Large intestine (tissue), 3 donors: Measurements from ENCODE around the gene SH3RF2. TPM values are rescaled to one million over a fixed set of nuclear protein-coding genes. Genes with fewer than 3 reads are reported as not detected.

ENCODE experiments used
- DNase-seq, 2 donors: peaks; one replicate each; pipeline versions ENCODE4 v3.0.0 to v3.0.0-alpha.2; 2013
- H3K27ac ChIP-seq: one replicate; pipeline ENCODE4 v1.5.1; 2013; ENCODE audit warnings: low read length
- H3K27me3 ChIP-seq: 2 replicates; pipeline ENCODE4 v1.6.1; 2013; ENCODE audit warnings: low read length; ENCODE audit not compliant: control insufficient read depth, insufficient read depth
- H3K36me3 ChIP-seq: 2 replicates; pipeline ENCODE4 v1.6.1; 2013; ENCODE audit warnings: low read length; ENCODE audit not compliant: control insufficient read depth, insufficient read depth
- H3K4me1 ChIP-seq: one replicate; pipeline ENCODE4 v1.6.1; 2013; ENCODE audit warnings: low read length; ENCODE audit not compliant: control insufficient read depth, insufficient read depth
- H3K4me3 ChIP-seq: one replicate; pipeline ENCODE4 v1.5.1; 2013; ENCODE audit warnings: low read length
- H3K9me3 ChIP-seq: one replicate; pipeline ENCODE4 v1.6.1; 2013; ENCODE audit warnings: mild to moderate bottlenecking, low read depth, low read length, moderate library complexity; ENCODE audit not compliant: control insufficient read depth
- WGBS: methylation state at CpG from one replicate; pipeline ENCODE4 v1.1.5; 2013; ENCODE audit warnings: low lambda C conversion rate; ENCODE audit not compliant: insufficient coverage; 5-methylcytosine and 5-hydroxymethylcytosine counted together
- polyA plus RNA-seq: library from polyadenylated mRNA; unstranded; fragments of 120-200 nt; gene quantifications from one replicate; pipeline ENCODE4 v1.2.1, GENCODE V29; 2013

The SH3RF2 gene
- polyA plus RNA-seq, 1 donor: 31.9 TPM

DNA sequence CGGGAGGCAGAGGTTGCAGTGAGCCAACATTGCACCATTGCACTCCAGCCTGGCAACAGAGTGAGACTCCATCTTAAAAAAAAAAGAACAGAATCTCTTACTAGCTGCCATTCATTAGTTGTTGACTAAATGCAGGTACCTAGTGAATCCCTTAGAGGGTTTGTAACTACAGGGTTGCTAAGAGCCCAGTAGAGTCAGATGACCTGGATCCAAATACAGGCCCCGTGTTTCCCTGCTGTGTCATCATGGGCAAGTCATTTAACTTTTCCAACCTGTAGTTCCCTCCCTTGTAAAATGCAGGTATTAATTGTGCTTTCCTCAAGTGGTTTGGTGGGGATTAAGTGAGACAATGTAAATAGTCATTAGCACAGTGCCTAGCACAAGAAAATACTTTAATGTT, 136.2 kb downstream of the SH3RF2 start:
- H3K4me3 ChIP-seq: no peak overlapping the region
- H3K27me3 ChIP-seq: no peaks in the 10 kb centered on the region
- no peak for DNase-seq
- H3K4me1 ChIP-seq: no peaks in the 10 kb centered on the region
- H3K36me3 ChIP-seq: peaks cover 3% of the 10 kb centered on the region
- no CpG with 5 or more reads among the region's 2 CpGs for WGBS
- H3K9me3 ChIP-seq: no peaks in the 10 kb centered on the region
- no peak overlapping the region for H3K27ac ChIP-seq

DNA sequence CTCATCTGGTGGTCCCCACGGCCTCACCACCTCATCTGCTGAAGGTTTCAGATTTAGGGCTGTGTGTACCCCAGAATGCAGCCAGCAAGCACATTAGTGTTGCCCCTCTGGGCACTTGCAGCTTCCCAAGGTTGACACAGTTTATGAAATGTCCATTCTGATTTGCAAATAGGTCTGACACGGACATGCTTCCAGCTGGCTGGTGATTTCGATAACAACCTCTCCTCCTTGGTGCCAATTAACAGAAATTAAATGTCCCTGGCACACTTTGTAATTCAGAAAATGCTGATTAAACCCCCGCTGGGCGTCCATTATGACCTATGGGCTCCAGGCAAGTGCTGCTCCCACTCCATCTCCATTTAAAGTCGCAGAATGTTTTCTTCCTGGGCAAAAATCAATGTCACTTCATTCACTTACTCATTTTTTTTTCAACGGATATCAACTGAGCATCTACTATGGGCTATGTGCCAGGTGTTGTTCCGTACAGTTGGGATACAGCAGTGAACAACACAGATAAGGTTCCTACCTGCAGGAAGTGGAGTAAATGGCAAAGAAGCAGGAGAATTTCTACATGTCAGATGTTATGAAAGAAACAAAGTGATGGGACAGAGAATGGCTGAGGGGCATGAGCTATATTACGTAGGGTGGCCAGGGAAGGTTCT, 137.0 kb downstream of the SH3RF2 start:
- Histone ChIP-seq H3K36me3 (no peaks in the 10 kb centered on the region), H3K4me1 (no peaks in the 10 kb centered on the region), H3K27me3 (no peaks in the 10 kb centered on the region), H3K27ac (no peak overlapping the region), H3K9me3 (no peaks in the 10 kb centered on the region), H3K4me3 (no peak overlapping the region)
- no peak for DNase-seq
- WGBS: 82% methylated on average over 5 of the region's 9 CpGs

DNA sequence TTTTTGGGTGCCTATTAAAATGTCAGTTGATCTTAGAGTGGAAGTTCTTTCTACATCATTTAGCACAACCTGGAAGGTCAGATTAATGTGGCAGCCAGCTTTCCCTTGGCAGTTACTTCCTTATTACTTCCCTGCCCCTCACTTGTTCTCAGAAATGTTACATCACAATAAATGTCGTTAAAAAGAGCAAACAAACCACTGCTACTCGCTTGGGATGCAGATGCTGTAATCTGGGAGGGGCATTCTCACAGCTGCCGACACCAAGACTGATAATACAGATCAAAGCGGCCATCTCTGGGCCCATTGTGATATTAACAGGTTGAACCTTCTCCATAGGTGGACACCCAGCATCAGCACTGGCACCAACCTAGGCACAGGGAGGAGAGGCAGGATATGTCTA, 139.7 kb downstream of the SH3RF2 start:
- Histone ChIP-seq H3K9me3 (no peaks in the 10 kb centered on the region), H3K36me3 (peaks cover 7% of the 10 kb centered on the region), H3K4me1 (no peaks in the 10 kb centered on the region), H3K27ac (no peak overlapping the region), H3K4me3 (no peak overlapping the region), H3K27me3 (no peaks in the 10 kb centered on the region)
- WGBS: no CpG with 5 or more reads among the region's 4 CpGs
- peak; percentile 42 to 73 for DNase-seq

DNA sequence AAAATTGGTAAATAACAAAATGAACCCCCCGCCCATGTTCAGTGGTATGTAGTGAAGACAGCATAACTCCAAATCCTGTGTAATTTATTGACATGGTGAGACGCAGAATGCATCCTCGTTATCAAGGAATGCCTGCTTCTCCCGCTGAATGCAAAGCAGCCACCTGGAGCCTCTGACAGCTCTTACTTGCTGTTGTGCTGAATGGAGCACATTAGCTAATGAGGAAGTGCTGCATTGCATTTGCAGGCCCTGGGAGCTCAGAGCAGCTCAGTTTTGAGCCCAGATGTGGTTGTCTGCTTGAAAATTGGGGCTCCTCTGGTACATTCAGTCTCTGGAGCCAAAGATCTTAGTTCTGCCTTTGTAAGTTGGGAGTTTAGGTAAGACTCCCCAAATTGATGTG, 140.1 kb downstream of the SH3RF2 start:
- Histone ChIP-seq H3K9me3 (no peaks in the 10 kb centered on the region), H3K4me1 (no peaks in the 10 kb centered on the region), H3K36me3 (peaks cover 7% of the 10 kb centered on the region), H3K27me3 (no peaks in the 10 kb centered on the region), H3K27ac (no peak overlapping the region), H3K4me3 (no peak overlapping the region)
- no CpG with 5 or more reads among the region's 4 CpGs for WGBS
- DNase-seq: peak in 1 of 2 donors; percentile 17

DNA sequence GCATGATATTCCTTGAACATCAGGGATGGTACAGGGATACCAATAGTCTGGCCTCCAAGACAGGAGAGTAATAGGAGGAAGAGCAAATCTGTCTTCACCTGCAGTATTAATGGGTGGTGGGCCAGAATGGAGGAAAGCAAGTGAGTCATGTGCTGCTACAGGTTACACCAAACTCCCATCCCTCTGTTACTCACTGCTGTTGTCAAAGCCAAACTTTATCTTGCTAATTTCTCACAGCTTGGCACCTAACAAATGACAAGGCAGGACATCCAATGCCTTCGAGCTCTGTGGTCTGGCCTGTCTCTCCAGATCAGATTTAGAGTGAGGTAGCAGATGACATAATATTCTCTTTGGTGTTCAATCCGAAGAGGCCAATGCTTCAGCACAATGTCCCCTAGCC, 142.2 kb downstream of the SH3RF2 start:
- no peak for DNase-seq
- 60% methylated on average over 1 of the region's 2 CpGs for WGBS
- no peaks in the 10 kb centered on the region for H3K9me3 ChIP-seq

DNA sequence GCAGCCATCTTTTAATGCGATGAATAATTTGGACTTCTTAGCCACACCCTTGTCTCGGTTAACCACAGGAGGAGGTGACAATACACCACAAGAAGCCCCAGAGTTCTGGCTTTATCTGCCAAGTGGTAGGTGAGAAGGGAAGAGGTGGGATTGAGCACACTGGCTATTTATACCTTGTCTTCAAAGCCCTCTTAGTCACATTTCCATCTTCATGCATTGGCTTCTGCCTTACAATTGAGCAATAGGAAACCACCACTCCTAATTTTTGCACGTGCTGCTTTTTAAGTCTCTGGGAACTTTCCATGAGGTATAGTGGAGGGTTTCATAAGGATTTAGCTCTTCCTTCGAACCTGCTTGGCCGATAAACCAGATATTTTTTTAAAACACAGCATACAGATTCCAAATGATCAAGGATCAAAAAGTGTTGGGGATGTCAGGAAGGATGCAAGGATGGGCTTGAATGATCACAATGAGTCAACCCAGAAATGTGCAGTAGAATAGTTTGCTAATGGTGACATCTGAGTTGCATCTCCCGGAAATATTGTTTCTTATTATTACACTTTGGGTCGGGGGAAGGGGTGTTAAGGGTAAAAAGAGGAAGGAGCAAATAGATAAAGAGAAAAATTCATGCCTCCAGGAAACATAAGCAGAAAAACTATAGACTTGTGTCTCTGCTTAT, 143.5 kb downstream of the SH3RF2 start:
- no peak for DNase-seq
- Histone ChIP-seq H3K27ac (no peak overlapping the region), H3K4me1 (no peaks in the 10 kb centered on the region), H3K27me3 (no peaks in the 10 kb centered on the region), H3K9me3 (no peaks in the 10 kb centered on the region), H3K36me3 (peaks cover 7% of the 10 kb centered on the region), H3K4me3 (no peak overlapping the region)
- 79% methylated on average over 2 of the region's 7 CpGs for WGBS

More for the DNA sequence above, 142.2 kb downstream of the SH3RF2 start:
- no peak overlapping the region for H3K27ac ChIP-seq
- H3K4me3 ChIP-seq: no peak overlapping the region
- H3K4me1 ChIP-seq: no peaks in the 10 kb centered on the region
- no peaks in the 10 kb centered on the region for H3K27me3 ChIP-seq
- peaks cover 7% of the 10 kb centered on the region for H3K36me3 ChIP-seq

DNA sequence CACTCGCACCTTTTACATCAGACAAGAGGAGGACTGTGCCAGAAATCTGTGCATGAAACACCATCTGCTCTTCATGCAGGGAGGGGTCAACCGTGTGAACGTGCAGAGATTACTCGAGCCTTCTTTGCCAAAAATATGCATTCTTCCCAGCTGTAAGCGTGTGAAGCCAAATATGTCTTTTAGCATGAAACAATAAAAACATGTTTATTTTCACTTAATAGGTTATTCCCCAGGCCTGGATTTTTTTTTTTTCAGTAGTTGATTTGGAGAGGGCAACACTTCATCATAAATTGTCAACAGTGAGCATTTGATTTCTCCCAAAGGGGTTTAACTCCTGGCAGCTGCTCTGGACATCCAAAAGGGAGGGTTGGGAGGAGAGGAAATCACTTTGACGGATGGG, 145.2 kb downstream of the SH3RF2 start:
- 80% methylated on average over 1 of the region's 6 CpGs for WGBS
- no peak for DNase-seq

DNA sequence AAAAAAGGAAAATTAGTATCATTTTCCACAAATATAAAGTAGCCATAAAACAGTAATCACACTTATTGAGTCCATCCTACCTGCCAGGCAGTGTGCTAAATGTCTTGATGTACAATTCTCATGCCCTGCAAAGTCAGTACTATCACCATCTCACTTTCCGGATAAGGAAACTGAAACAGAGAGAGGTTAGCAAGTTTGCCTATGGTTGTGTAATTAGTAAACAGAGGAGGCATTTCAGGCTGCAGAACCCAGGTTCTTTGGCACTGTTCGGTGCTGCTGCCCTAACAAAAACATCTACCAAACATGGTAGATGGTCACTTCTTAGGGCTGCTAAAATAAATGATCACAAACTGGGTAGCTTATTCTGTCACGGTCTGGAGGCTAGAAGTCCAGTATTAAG, 146.4 kb downstream of the SH3RF2 start:
- Histone ChIP-seq H3K27me3 (no peaks in the 10 kb centered on the region), H3K36me3 (peaks cover 7% of the 10 kb centered on the region), H3K9me3 (no peaks in the 10 kb centered on the region), H3K4me1 (no peaks in the 10 kb centered on the region), H3K27ac (no peak overlapping the region), H3K4me3 (no peak overlapping the region)
- no CpG with 5 or more reads among the region's 3 CpGs for WGBS
- no peak for DNase-seq

More for the DNA sequence above, 145.2 kb downstream of the SH3RF2 start:
- Histone ChIP-seq H3K9me3 (no peaks in the 10 kb centered on the region), H3K4me1 (no peaks in the 10 kb centered on the region), H3K4me3 (no peak overlapping the region), H3K36me3 (peaks cover 7% of the 10 kb centered on the region), H3K27ac (no peak overlapping the region), H3K27me3 (no peaks in the 10 kb centered on the region)

DNA sequence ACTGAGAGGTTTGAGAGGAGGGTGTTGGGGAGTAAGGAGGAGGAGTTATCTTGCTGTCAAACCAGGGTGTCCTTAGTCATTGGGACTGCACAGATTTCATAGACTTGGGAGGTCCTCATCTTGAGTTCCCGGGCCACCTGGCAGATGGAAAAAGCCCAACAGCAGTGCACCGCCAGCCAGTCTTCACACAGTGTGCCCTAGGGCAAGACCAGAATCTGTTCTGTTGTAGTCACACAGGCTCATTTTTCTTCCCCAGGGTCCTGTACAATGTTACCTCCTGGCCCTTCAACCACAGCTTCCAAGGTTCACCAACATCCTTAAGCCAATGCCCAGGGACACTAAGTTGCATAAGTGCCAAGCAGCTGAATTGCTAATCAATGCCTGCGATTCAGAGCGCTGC, 148.0 kb downstream of the SH3RF2 start:
- H3K27me3 ChIP-seq: no peaks in the 10 kb centered on the region
- WGBS: no CpG with 5 or more reads among the region's 4 CpGs
- H3K4me1 ChIP-seq: no peaks in the 10 kb centered on the region
- H3K36me3 ChIP-seq: peaks cover 2% of the 10 kb centered on the region
- DNase-seq: no peak
- H3K4me3 ChIP-seq: no peak overlapping the region
- H3K27ac ChIP-seq: no peak overlapping the region
- H3K9me3 ChIP-seq: no peaks in the 10 kb centered on the region

DNA sequence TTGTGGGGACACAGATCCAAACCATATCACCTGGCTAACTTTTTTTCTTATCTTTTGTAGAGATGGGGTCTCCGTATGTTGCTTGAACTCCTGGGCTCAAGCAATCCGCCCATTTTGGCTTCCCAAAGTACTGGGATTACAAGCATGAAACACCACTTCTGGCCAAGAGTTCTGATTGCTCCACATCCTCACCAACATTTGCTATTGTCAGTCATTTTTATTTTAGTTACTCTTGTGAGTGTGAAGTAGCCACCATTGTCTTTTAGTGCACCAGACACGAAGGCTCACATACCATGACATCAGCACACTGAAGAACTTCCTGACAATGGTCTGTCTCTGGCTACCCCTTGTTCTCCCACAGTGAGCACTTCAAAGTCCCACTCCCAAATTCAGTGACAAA, 151.7 kb downstream of the SH3RF2 start:
- no peaks in the 10 kb centered on the region for H3K4me1 ChIP-seq
- no peaks in the 10 kb centered on the region for H3K9me3 ChIP-seq
- DNase-seq: no peak
- no peak overlapping the region for H3K4me3 ChIP-seq
- WGBS: no CpG with 5 or more reads among the region's 3 CpGs
- H3K36me3 ChIP-seq: no peaks in the 10 kb centered on the region
- no peak overlapping the region for H3K27ac ChIP-seq
- no peaks in the 10 kb centered on the region for H3K27me3 ChIP-seq

DNA sequence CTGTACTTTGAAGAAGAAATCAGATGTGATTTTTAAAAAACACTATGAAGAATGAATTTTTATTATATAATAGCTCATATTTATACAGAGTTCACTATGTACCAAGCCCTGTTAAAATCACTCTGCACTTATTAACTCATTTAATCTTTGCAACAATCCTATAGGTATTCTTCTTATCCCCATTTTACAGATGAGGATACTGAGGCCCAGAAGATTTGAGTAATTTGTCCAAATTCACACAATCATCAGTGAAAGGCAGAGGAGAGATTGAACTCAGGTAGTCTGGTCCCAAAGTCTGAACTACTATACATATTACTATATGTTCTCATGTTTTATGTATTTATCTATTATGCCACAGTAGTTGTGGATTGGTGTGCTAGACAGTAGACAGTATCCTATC, 152.9 kb downstream of the SH3RF2 start:
- H3K27me3 ChIP-seq: no peaks in the 10 kb centered on the region
- H3K4me3 ChIP-seq: no peak overlapping the region
- DNase-seq: no peak
- no peaks in the 10 kb centered on the region for H3K36me3 ChIP-seq
- H3K4me1 ChIP-seq: no peaks in the 10 kb centered on the region
- H3K27ac ChIP-seq: no peak overlapping the region
- H3K9me3 ChIP-seq: no peaks in the 10 kb centered on the region
